ENCODE results near the gene SCYGR4. TPM values are rescaled to one million over a fixed set of nuclear protein-coding genes. Genes with fewer than 3 reads are reported as not detected.

The SCYGR4 gene
- total RNA-seq, 4 donors from 2014 or later = not detected

DNA sequence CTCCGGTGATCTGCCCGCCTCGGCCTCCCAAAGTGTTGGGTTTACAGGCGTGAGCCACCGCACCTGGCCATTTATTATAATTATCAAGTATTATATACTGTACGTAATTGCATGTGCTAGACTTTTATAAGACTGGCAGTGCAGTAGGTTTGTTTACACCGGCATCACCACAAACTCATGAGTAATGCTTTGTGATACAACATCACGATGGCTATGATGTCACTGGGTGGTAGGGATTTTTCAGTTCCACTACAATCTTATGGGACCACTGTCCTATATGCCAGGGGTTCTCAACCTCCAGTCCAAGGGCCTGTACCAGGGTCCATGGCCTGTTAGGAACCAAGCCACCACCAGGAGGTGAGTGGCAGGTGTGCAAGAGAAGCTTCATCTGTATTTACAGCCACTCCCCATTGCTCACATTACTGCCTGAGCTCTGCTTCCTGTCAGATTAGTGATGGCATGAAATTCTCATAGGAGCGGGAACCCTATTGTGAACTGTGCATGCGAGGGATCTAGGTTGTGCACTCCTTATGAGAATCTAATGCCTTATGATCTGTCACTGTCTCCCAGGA is 9.4 kb downstream of the SCYGR4 start:
- in situ Hi-C loops (cut with MboI; ENCODE audit: low sequenced_read_pairs in 4 of 4) = no loop called here
- no peak for ATAC-seq
- TF ChIP-seq CTCF (IDR thresholded peaks at IDR 0.05 in 4 of 5, conservative IDR thresholded peaks at IDR 0.05 in 1 of 5) (no peak), POLR2A (IDR thresholded peaks at IDR 0.05) (no peak)

GRCh38 chr2:227627769-227628168 is 10.5 kb downstream of the SCYGR4 start:
- Histone ChIP-seq H3K27me3 (peaks cover 0 to 4% (median 0%) of the 10 kb centered on the region in 3 donors), H3K27ac (no peak overlapping the region), H3K36me3 (no peaks in the 10 kb centered on the region), H3K4me3 (no peak overlapping the region), H3K4me1 (no peaks in the 10 kb centered on the region), H3K9me3 (no peaks in the 10 kb centered on the region)
- ATAC-seq (no peak), DNase-seq (no peak)
- TF ChIP-seq CTCF (IDR thresholded peaks at IDR 0.05 in 4 of 5, conservative IDR thresholded peaks at IDR 0.05 in 1 of 5) = no peak
- TF ChIP-seq POLR2A (IDR thresholded peaks at IDR 0.05) = no peak
- intact Hi-C loops (cut with DNase I; ENCODE audit: low total_unique reads) (no loop called here), in situ Hi-C loops (cut with MboI; ENCODE audit: low sequenced_read_pairs in 4 of 4) (no loop called here)

More for the DNA sequence above, 9.4 kb downstream of the SCYGR4 start:
- H3K4me1 ChIP-seq = no peaks in the 10 kb centered on the region
- H3K36me3 ChIP-seq = no peaks in the 10 kb centered on the region
- H3K4me3 ChIP-seq = no peak overlapping the region
- no peaks in the 10 kb centered on the region for H3K9me3 ChIP-seq
- intact Hi-C loops (cut with DNase I; ENCODE audit: low total_unique reads) = no loop called here
- H3K27me3 ChIP-seq = peaks cover 0 to 4% (median 0%) of the 10 kb centered on the region in 3 donors
- H3K27ac ChIP-seq = no peak overlapping the region
- no peak for DNase-seq

DNA sequence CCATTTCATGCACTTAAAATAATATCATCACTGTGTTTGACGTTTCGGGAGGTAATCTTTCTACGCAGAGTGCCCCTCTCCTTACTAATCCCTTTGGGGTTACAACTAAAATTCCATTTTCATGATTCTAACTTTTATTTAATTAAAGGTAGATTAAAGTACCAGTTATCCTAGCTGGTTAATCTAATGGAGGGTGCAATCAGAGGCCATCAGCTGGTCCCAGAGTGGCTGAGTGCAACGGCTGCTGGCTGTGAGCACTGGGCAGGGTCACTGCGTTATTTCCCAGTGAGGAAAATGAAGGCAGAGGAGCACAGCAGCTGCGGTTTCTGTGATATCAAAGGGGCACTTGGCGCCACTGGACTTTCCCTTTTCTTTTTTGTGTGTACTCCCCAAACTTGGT is 12.1 kb downstream of the SCYGR4 start:
- intact Hi-C loops (cut with DNase I; ENCODE audit: low total_unique reads) (no loop called here), in situ Hi-C loops (cut with MboI; ENCODE audit: low sequenced_read_pairs in 4 of 4) (no loop called here)
- no peak for TF ChIP-seq CTCF (IDR thresholded peaks at IDR 0.05 in 4 of 5, conservative IDR thresholded peaks at IDR 0.05 in 1 of 5)
- TF ChIP-seq POLR2A (IDR thresholded peaks at IDR 0.05) = no peak
- Histone ChIP-seq H3K27me3 (peaks cover 0 to 4% (median 0%) of the 10 kb centered on the region in 3 donors), H3K36me3 (no peaks in the 10 kb centered on the region), H3K4me3 (no peak overlapping the region), H3K4me1 (no peaks in the 10 kb centered on the region), H3K27ac (no peak overlapping the region), H3K9me3 (no peaks in the 10 kb centered on the region)
- ATAC-seq (no peak), DNase-seq (no peak)

- Histone ChIP-seq H3K4me3 (no peak overlapping the region), H3K36me3 (no peaks in the 10 kb centered on the region), H3K27ac (no peak overlapping the region), H3K4me1 (no peaks in the 10 kb centered on the region), H3K9me3 (no peaks in the 10 kb centered on the region), H3K27me3 (peaks cover 0 to 4% (median 0%) of the 10 kb centered on the region in 3 donors)
- TF ChIP-seq CTCF (IDR thresholded peaks at IDR 0.05 in 4 of 5, conservative IDR thresholded peaks at IDR 0.05 in 1 of 5) = no peak
- no peak for TF ChIP-seq POLR2A (IDR thresholded peaks at IDR 0.05)
- DNase-seq (no peak), ATAC-seq (no peak)
- intact Hi-C loops (cut with DNase I; ENCODE audit: low total_unique reads) = no loop called here
- in situ Hi-C loops (cut with MboI; ENCODE audit: low sequenced_read_pairs in 4 of 4) = no loop called here
Observed at GRCh38 chr2:227630322-227630721, 13.0 kb downstream of the SCYGR4 start.

DNA sequence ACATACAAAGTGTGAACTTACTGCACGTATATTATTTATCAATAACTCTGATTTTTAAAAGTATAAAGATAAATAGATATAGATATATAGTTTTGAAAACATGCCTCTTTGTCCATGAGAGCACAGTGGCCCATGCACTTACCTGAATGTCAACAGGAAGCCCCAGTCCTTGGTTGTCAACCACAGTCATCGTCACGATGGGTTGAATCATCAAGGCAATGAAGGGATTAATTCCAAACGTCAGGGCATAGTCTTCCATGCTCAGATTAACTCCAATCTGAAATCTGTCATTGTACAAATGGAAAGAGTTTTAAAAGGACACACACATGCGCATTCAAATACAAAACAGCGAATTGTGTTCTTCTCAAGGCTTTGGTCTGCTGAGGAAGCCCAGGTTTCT is 15.5 kb downstream of the SCYGR4 start:
- Histone ChIP-seq H3K27ac (no peak overlapping the region), H3K27me3 (peaks cover 0 to 2% (median 0%) of the 10 kb centered on the region in 3 donors), H3K36me3 (no peaks in the 10 kb centered on the region), H3K4me3 (no peak overlapping the region), H3K9me3 (no peaks in the 10 kb centered on the region), H3K4me1 (no peaks in the 10 kb centered on the region)
- intact Hi-C loops (cut with DNase I; ENCODE audit: low total_unique reads) = no loop called here
- TF ChIP-seq CTCF (IDR thresholded peaks at IDR 0.05 in 4 of 5, conservative IDR thresholded peaks at IDR 0.05 in 1 of 5) (no peak), POLR2A (IDR thresholded peaks at IDR 0.05) (no peak)
- in situ Hi-C loops (cut with MboI; ENCODE audit: low sequenced_read_pairs in 4 of 4) = no loop called here
- no peak for ATAC-seq
- DNase-seq = no peak
